H1 (cell line): ENCODE measurements around the gene GNG5. TPM values are rescaled to one million over a fixed set of nuclear protein-coding genes. Genes with fewer than 3 reads are reported as not detected.

Experiments used
- CTCF ChIA-PET: fragments of 300-600 bp; sonication (Branson Sonifier 250); formaldehyde crosslinking; loops from one replicate; lab custom pipeline; 2021; ENCODE audit not compliant: partially characterized antibody; lab: Charles Lee
- POLR2A ChIA-PET: fragments of 300-600 bp; sonication (Branson Sonifier 250); formaldehyde crosslinking; loops from one replicate; lab custom pipeline; 2021; ENCODE audit warnings: inconsistent platforms; ENCODE audit not compliant: partially characterized antibody; lab: Charles Lee
- DNase-seq, 2 experiments: peaks; one replicate each; pipeline versions ENCODE4 v3.0.0 to v3.0.0-alpha.2; 2010 to 2022; ENCODE audit warnings: low spot score in 2 of 2, low read depth in 1 of 2, mixed read lengths in 1 of 2
- FAIRE-seq: peaks from 2 replicates; lab custom pipeline; 2011; peaks lifted over from hg19 to GRCh38; lab: Jason Lieb, UNC
- H2AFZ ChIP-seq: 2 replicates; pipeline ENCODE4 v1.8.1; 2012; ENCODE audit warnings: low read length, inconsistent platforms
- H2AK5ac ChIP-seq: 2 replicates; pipeline ENCODE4 v1.6.1; 2013; ENCODE audit warnings: low read depth, low read length
- H2BK120ac ChIP-seq: replicated peaks from 2 replicates; pipeline ENCODE3; 2013; ENCODE audit warnings: low read depth, low read length, inconsistent platforms
- H2BK12ac ChIP-seq: 2 replicates; pipeline ENCODE4 v1.6.1; 2013; ENCODE audit warnings: low read depth, low read length
- H2BK15ac ChIP-seq: 2 replicates; pipeline ENCODE4 v1.6.1; 2013; ENCODE audit warnings: low read length
- H2BK20ac ChIP-seq: 2 replicates; pipeline ENCODE4 v1.6.1; 2013; ENCODE audit warnings: low read length
- H2BK5ac ChIP-seq: 2 replicates; pipeline ENCODE4 v1.6.1; 2013; ENCODE audit warnings: low read depth, low read length
- H3K14ac ChIP-seq: 2 replicates; pipeline ENCODE4 v1.6.1; 2013; ENCODE audit warnings: inconsistent platforms; ENCODE audit not compliant: insufficient read length
- H3K18ac ChIP-seq: 2 replicates; pipeline ENCODE4 v1.6.1; 2013; ENCODE audit warnings: low read length; ENCODE audit errors: extremely low read depth
- H3K23ac ChIP-seq: 2 replicates; pipeline ENCODE4 v1.6.1; 2013; ENCODE audit warnings: inconsistent platforms; ENCODE audit not compliant: insufficient read length
- H3K23me2 ChIP-seq: 2 replicates; pipeline ENCODE4 v1.6.1; 2013; ENCODE audit warnings: low read depth, low read length
- H3K27ac ChIP-seq: 2 replicates; pipeline ENCODE4 v1.6.1; 2011; ENCODE audit warnings: low read depth, low read length, inconsistent platforms
- H3K27me3 ChIP-seq, 4 experiments: replicated peaks in 1 of 4; 1 replicate in 1 of 4; 2 replicates in 3 of 4; pipeline versions ENCODE4 v1.6.1 to v1.8.1; 2011 to 2013; ENCODE audit warnings: low read length in 3 of 4, mild to moderate bottlenecking in 3 of 4, inconsistent platforms in 2 of 4, mixed read lengths in 2 of 4, moderate library complexity in 1 of 4; ENCODE audit not compliant: control insufficient read depth in 3 of 4, insufficient read depth in 3 of 4; ENCODE audit errors: extremely low read depth in 1 of 4
- H3K36me3 ChIP-seq, 4 experiments: 2 replicates each; pipeline versions ENCODE4 v1.6.1 to v1.8.1; 2011 to 2013; ENCODE audit warnings: mild to moderate bottlenecking in 4 of 4, low read length in 3 of 4, moderate library complexity in 2 of 4, control low read depth in 1 of 4, inconsistent platforms in 1 of 4; ENCODE audit not compliant: insufficient read depth in 4 of 4, control insufficient read depth in 2 of 4
- H3K4ac ChIP-seq: replicated peaks from 2 replicates; pipeline ENCODE3; 2013; ENCODE audit warnings: low read length, low read depth, mixed read lengths, inconsistent platforms; ENCODE audit not compliant: insufficient read length
- H3K4me1 ChIP-seq, 4 experiments: replicated peaks in 1 of 4; 1 replicate in 1 of 4; 2 replicates in 3 of 4; pipeline versions ENCODE4 v1.6.1 to v1.8.1; 2011 to 2013; ENCODE audit warnings: low read length in 3 of 4, inconsistent platforms in 2 of 4, mixed read lengths in 1 of 4; ENCODE audit not compliant: insufficient read depth in 4 of 4, control insufficient read depth in 3 of 4
- H3K4me2 ChIP-seq, 2 experiments: 2 replicates each; pipeline versions ENCODE4 v1.6.1 to v1.8.1; 2011 to 2013; ENCODE audit warnings: low read depth in 2 of 2, low read length in 2 of 2, control low read depth in 1 of 2, inconsistent platforms in 1 of 2, mild to moderate bottlenecking in 1 of 2; ENCODE audit not compliant: insufficient read depth in 1 of 2
- H3K4me3 ChIP-seq, 4 experiments: fragments of 200-600, 300-600 bp in 1 of 4; sonication (generic), shearing (Covaris generic), sonication (Bioruptor Twin) in 1 of 4; 2 replicates each; pipeline versions ENCODE4 v1.5.1 to v1.8.1; 2011 to 2016; ENCODE audit warnings: low read length in 4 of 4, low read depth in 3 of 4, control low read depth in 2 of 4, inconsistent platforms in 2 of 4, mild to moderate bottlenecking in 2 of 4, mixed read lengths in 1 of 4, moderate library complexity in 1 of 4; ENCODE audit not compliant: insufficient read depth in 2 of 4; ENCODE audit errors: extremely low read depth in 1 of 4
- H3K56ac ChIP-seq: replicated peaks from 2 replicates; pipeline ENCODE3; 2013; ENCODE audit warnings: low read depth, mild to moderate bottlenecking, mixed read lengths, low read length, inconsistent platforms; ENCODE audit not compliant: insufficient read length
- H3K79me1 ChIP-seq: 2 replicates; pipeline ENCODE4 v1.6.1; 2013; ENCODE audit warnings: low read depth, low read length, control low read depth
- H3K79me2 ChIP-seq, 2 experiments: 2 replicates each; pipeline versions ENCODE4 v1.6.1 to v1.8.1; 2012 to 2013; ENCODE audit warnings: low read length in 2 of 2, mild to moderate bottlenecking in 2 of 2, inconsistent platforms in 1 of 2; ENCODE audit not compliant: insufficient read depth in 2 of 2, control insufficient read depth in 1 of 2
- H3K9ac ChIP-seq, 4 experiments: replicated peaks in 1 of 4; 1 replicate in 1 of 4; 2 replicates in 3 of 4; pipeline versions ENCODE4 v1.6.1 to v1.8.1; 2011 to 2013; ENCODE audit warnings: low read depth in 3 of 4, low read length in 3 of 4, control low read depth in 2 of 4, mild to moderate bottlenecking in 2 of 4, moderate library complexity in 2 of 4, inconsistent platforms in 1 of 4; ENCODE audit errors: extremely low read depth in 1 of 4
- H3K9me3 ChIP-seq, 2 experiments: 2 replicates each; pipeline versions ENCODE4 v1.6.1 to v1.8.1; 2012 to 2013; ENCODE audit warnings: mild to moderate bottlenecking in 2 of 2, moderate library complexity in 2 of 2, control low read depth in 1 of 2, inconsistent platforms in 1 of 2, low read depth in 1 of 2, low read length in 1 of 2, mixed read lengths in 1 of 2; ENCODE audit not compliant: insufficient read depth in 2 of 2
- H4K20me1 ChIP-seq, 2 experiments: replicated peaks in 1 of 2; 2 replicates each; pipeline versions ENCODE3 to v1.8.1; 2011 to 2013; ENCODE audit warnings: inconsistent platforms in 2 of 2, low read length in 2 of 2, mild to moderate bottlenecking in 1 of 2; ENCODE audit not compliant: insufficient read depth in 2 of 2, control insufficient read depth in 1 of 2
- H4K5ac ChIP-seq: 2 replicates; pipeline ENCODE4 v1.6.1; 2013; ENCODE audit warnings: low read length, low read depth, mixed read lengths, inconsistent platforms; ENCODE audit not compliant: insufficient read length
- H4K8ac ChIP-seq: 2 replicates; pipeline ENCODE4 v1.8.0; 2013; ENCODE audit warnings: mild to moderate bottlenecking, moderate library complexity, low read length, inconsistent platforms; ENCODE audit not compliant: insufficient read depth; ENCODE audit errors: extremely low read depth
- H4K91ac ChIP-seq: replicated peaks from 2 replicates; pipeline ENCODE3; 2013; ENCODE audit warnings: low read length, mixed read lengths, inconsistent platforms; ENCODE audit not compliant: insufficient read length
- CBX8 ChIP-seq: fragments of 300-800, 300-1000 bp; sonication (generic); IDR thresholded peaks from 2 replicates; pipeline ENCODE4 v1.7.1; 2016; ENCODE audit warnings: low read depth, low read length, borderline replicate concordance
- CREB1 ChIP-seq: IDR thresholded peaks from 2 replicates; pipeline ENCODE4 v1.6.1; 2012; ENCODE audit warnings: inconsistent platforms
- EGR1 ChIP-seq: IDR thresholded peaks from 2 replicates; pipeline ENCODE4 v1.6.1; 2011; ENCODE audit warnings: low read depth, low read length, borderline replicate concordance
- EP300 ChIP-seq, 2 experiments: IDR thresholded peaks; 1 replicate in 1 of 2; 2 replicates in 1 of 2; pipeline ENCODE4 v1.6.1; 2011 to 2012; ENCODE audit warnings: low read depth in 2 of 2, low read length in 2 of 2, mild to moderate bottlenecking in 2 of 2, borderline replicate concordance in 1 of 2, inconsistent platforms in 1 of 2, moderate library complexity in 1 of 2
- HDAC2 ChIP-seq, 2 experiments: fragments of 300-600 bp in 1 of 2; sonication (generic) in 1 of 2; IDR thresholded peaks; 2 replicates each; pipeline ENCODE4 v1.6.1; 2011 to 2012; ENCODE audit warnings: low read depth in 2 of 2, low read length in 2 of 2, mild to moderate bottlenecking in 2 of 2, moderate library complexity in 2 of 2, borderline replicate concordance in 1 of 2, inconsistent platforms in 1 of 2
- KDM1A ChIP-seq: fragments of 200-600, 300-600 bp; sonication (generic); IDR thresholded peaks from 2 replicates; pipeline ENCODE4 v1.7.1; 2016; ENCODE audit warnings: mild to moderate bottlenecking, low read length, borderline replicate concordance
- NRF1 ChIP-seq: IDR thresholded peaks from 2 replicates; pipeline ENCODE4 v1.6.1; 2011; ENCODE audit warnings: mild to moderate bottlenecking, low read depth, low read length, improper control_type of control experiment
- RAD21 ChIP-seq, 2 experiments: IDR thresholded peaks in 1 of 2; conservative IDR thresholded peaks in 1 of 2; 2 replicates each; pipeline ENCODE4 v1.6.1; 2011; ENCODE audit warnings: low read depth in 2 of 2, low read length in 2 of 2, improper control_type of control experiment in 1 of 2, inconsistent platforms in 1 of 2, mild to moderate bottlenecking in 1 of 2, moderate library complexity in 1 of 2
- RNF2 ChIP-seq: fragments of 200-900, 300-1000 bp; sonication (generic); IDR thresholded peaks from 2 replicates; pipeline ENCODE4 v1.7.1; 2016; ENCODE audit warnings: borderline replicate concordance, low read depth, mild to moderate bottlenecking, antibody characterized with exemption, low read length; ENCODE audit not compliant: poor library complexity, severe bottlenecking; ENCODE audit errors: missing control alignments
- SIN3A ChIP-seq, 2 experiments: IDR thresholded peaks in 1 of 2; conservative IDR thresholded peaks in 1 of 2; 2 replicates each; pipeline ENCODE4 v1.6.1; 2011 to 2012; ENCODE audit warnings: low read length in 2 of 2, improper control_type of control experiment in 1 of 2, low read depth in 1 of 2, mild to moderate bottlenecking in 1 of 2
- YY1 ChIP-seq: IDR thresholded peaks from 2 replicates; pipeline ENCODE4 v1.6.1; 2011; ENCODE audit warnings: low read depth, mild to moderate bottlenecking, low read length
- ZNF274 ChIP-seq: IDR thresholded peaks from 2 replicates; pipeline ENCODE4 v1.7.0; 2012; ENCODE audit warnings: low read length, borderline replicate concordance; ENCODE audit errors: extremely low read depth
- WGBS, 2 experiments: shearing (Covaris generic) in 1 of 2; methylation state at CpG; one replicate each; pipeline versions ENCODE4 v1.1.6 to v1.1.7; 2013 to 2015; ENCODE audit warnings: low lambda C conversion rate in 2 of 2, mixed read lengths in 2 of 2, inconsistent platforms in 1 of 2, low coverage in 1 of 2, missing lambda C conversion rate in 1 of 2; ENCODE audit not compliant: insufficient replicate concordance in 2 of 2, insufficient coverage in 1 of 2, insufficient read length in 1 of 2; ENCODE audit errors: extremely low coverage in 1 of 2, missing lambda C conversion rate in 1 of 2; 5-methylcytosine and 5-hydroxymethylcytosine counted together
- polyA plus RNA-seq, 7 experiments: library from polyadenylated mRNA; depleted of rRNA in 3 of 7; stranded (reverse) in 5 of 7; unstranded in 2 of 7; fragments of >200 nt in 5 of 7; fragments of 200-250 nt in 2 of 7; gene quantifications; 1 replicate in 5 of 7; 2 replicates in 1 of 7; 4 replicates in 1 of 7; pipeline versions ENCODE4 v1.2.1 to v1.2.3, GENCODE V29; 2011 to 2013; ENCODE audit warnings: missing spikeins in 2 of 7, mixed read lengths in 2 of 7
- total RNA-seq: library from RNA; stranded (reverse); fragmentation: NEBNext Ultra II Directional; extraction: Animal tissue kit (Norgen Biotek cat#: 25700); gene quantifications from 2 replicates; pipeline ENCODE4 v1.2.1, GENCODE V29; 2021

The GNG5 gene
- total and polyA plus RNA-seq, 2 of the 8 experiments (the other 6 are each of a cell fraction or from before 2014, with no cell fraction given): 94.0 to 104 TPM

DNA sequence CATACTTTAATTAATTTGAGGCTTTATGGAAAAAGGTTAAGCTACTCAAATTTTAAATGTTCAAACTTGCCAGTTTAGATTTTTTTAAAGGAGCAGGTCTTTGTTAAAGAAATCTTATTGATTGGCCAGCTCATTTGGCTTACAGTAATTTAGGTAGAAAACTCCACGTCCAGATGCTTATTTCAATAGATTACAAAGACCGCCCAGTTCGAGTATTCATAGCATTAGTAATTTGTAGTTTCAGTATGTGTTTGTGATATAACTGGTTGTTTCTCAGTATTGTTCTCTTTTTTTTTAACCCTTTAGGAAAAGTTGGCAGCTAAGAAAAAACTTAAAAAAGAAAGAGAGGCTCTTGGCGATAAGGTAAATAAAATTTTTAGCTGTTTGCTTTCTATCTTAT lies 25.7 kb downstream of the GNG5 start:
- Histone ChIP-seq H3K4ac (no peak overlapping the region), H3K36me3 (peaks cover 0 to 21% (median 12%) of the 10 kb centered on the region in 4 experiments; a peak in 4 of 8 replicates), H3K23me2 (peaks cover 3% of the 10 kb centered on the region; the same call in 1 of the 2 replicates), H2BK5ac (no peak overlapping the region), H2AK5ac (no peak overlapping the region), H3K9me3 (peaks cover 6 to 8% of the 10 kb centered on the region in 2 experiments; a peak in 3 of 4 replicates), H3K27ac (no peak overlapping the region), H4K5ac (no peak overlapping the region), H3K18ac (no peak overlapping the region), H3K56ac (no peak overlapping the region), H3K14ac (no peak overlapping the region), H4K8ac (no peak overlapping the region), H3K4me1 (no peaks in the 10 kb centered on the region), H3K4me3 (peak overlapping the region in 1 of 4 experiments; percentile 85; a peak in 2 of 8 replicates), H2BK12ac (no peak overlapping the region), H4K91ac (no peak overlapping the region), H3K27me3 (peaks cover 2 to 26% (median 20%) of the 10 kb centered on the region in 4 experiments), H3K9ac (no peak overlapping the region), H2BK20ac (no peak overlapping the region), H2BK120ac (no peak overlapping the region), H4K20me1 (no peaks in the 10 kb centered on the region), H2AFZ (no peak overlapping the region), H3K79me1 (no peaks in the 10 kb centered on the region; the same call in 1 of the 2 replicates), H2BK15ac (no peak overlapping the region), H3K4me2 (peak overlapping the region; percentile 80 to 82; a peak in 2 of 4 replicates), H3K79me2 (peaks cover 3 to 34% of the 10 kb centered on the region in 2 experiments; a peak in 3 of 4 replicates), H3K23ac (no peak overlapping the region)
- 88% methylated on average over 4 of the region's 4 CpGs; no CpG with 5 or more reads in 1 of the 2 experiments for WGBS, 2 experiments
- CTCF ChIA-PET: interaction anchor here (1.0 to 2.3 kb wide), 5 partner anchors 50 to 549 kb away, joined by 3 to 6 read pairs (median 3); no protein-coding TSS in a partner anchor
- FAIRE-seq (no peak), DNase-seq (no peak)
- POLR2A ChIA-PET: interaction anchor here (1.6 kb wide), 1 partner anchor 26 kb away, joined by 6 read pairs; the partner anchor contains the start of genes GNG5 and SPATA1
- TF ChIP-seq KDM1A (no peak), NRF1 (no peak), YY1 (no peak), RNF2 (no peak), SIN3A (conservative IDR thresholded peaks at IDR 0.05 in 1 of 2, IDR thresholded peaks at IDR 0.05 in 1 of 2; ENCODE audit: low read depth in 1 of 2, low read length in 2 of 2) (no peak), CBX8 (no peak), HDAC2 (IDR thresholded peaks at IDR 0.05; ENCODE audit: borderline replicate concordance in 1 of 2, low read depth in 2 of 2, low read length in 2 of 2) (no peak), CREB1 (no peak), EP300 (IDR thresholded peaks at IDR 0.05; ENCODE audit: borderline replicate concordance in 1 of 2, low read depth in 2 of 2, low read length in 2 of 2) (no peak), RAD21 (IDR thresholded peaks at IDR 0.05 in 1 of 2, conservative IDR thresholded peaks at IDR 0.05 in 1 of 2; ENCODE audit: low read depth in 2 of 2, low read length in 2 of 2) (no peak), ZNF274 (no peak), EGR1 (no peak)
